HCT116 (cell line): Measurements from ENCODE around the gene STRN. TPM values are rescaled to one million over a fixed set of nuclear protein-coding genes. Genes with fewer than 3 reads are reported as not detected.

ENCODE experiments used
- ATAC-seq: fragments of 200-7000 bp; cut with Tn5 transposase; 2 replicates; pipeline ENCODE4 v1.9.1; 2020; ENCODE audit warnings: mild to moderate bottlenecking, moderate library complexity
- BruUV-seq: library from RNA; stranded (reverse); fragments of 400-500 nt; replicated peaks from 2 replicates; lab custom pipeline; 2021; lab: Mats Ljungman, UMichigan
- CTCF ChIA-PET: fragments of 300-600 bp; sonication (Branson Sonifier 250); formaldehyde crosslinking; loops from one replicate; lab custom pipeline; 2021; ENCODE audit warnings: antibody characterized with exemption; lab: Charles Lee
- POLR2A ChIA-PET: fragments of 300-600, 350-600 bp; sonication (Branson Sonifier 250); formaldehyde crosslinking; loops from one replicate; lab custom pipeline; 2021; ENCODE audit warnings: antibody characterized with exemption; lab: Charles Lee
- RAD21 ChIA-PET, 2 experiments: fragments of 300-600 bp; sonication (Branson Sonifier 250); formaldehyde crosslinking; loops; one replicate each; lab custom pipeline; 2023; ENCODE audit warnings: low total read pairs in 2 of 2; ENCODE audit not compliant: uncharacterized antibody in 2 of 2, unreplicated experiment in 2 of 2, low non-redundant PET in 1 of 2; lab: Charles Lee
- DNase-seq: peaks from one replicate; pipeline ENCODE4 v3.0.0-alpha.2; 2010; ENCODE audit warnings: low read depth, low spot score
- H2AFZ ChIP-seq: fragments of 200-600 bp; shearing (Covaris generic), sonication (generic); 2 replicates; pipeline ENCODE4 v1.6.1; 2017; ENCODE audit warnings: low read depth, mixed run types, mixed read lengths, antibody characterized with exemption, low read length; ENCODE audit not compliant: poor library complexity, severe bottlenecking
- H3K27ac ChIP-seq: 2 replicates; pipeline ENCODE4 v1.5.1; 2012; ENCODE audit warnings: low read depth, low read length
- H3K27me3 ChIP-seq: fragments of 200-600 bp; sonication (generic); 2 replicates; pipeline ENCODE4 v1.6.1; 2016; ENCODE audit warnings: mixed run types, low read length, mixed read lengths; ENCODE audit not compliant: insufficient read depth
- H3K36me3 ChIP-seq, 2 experiments: fragments of 200-500 bp in 1 of 2; fragments of 200-600 bp in 1 of 2; sonication (Bioruptor generic) in 1 of 2; sonication (generic) in 1 of 2; 2 replicates each; pipeline versions ENCODE4 v1.5.1 to v1.6.1; 2014 to 2016; ENCODE audit warnings: low read length in 2 of 2, inconsistent platforms in 1 of 2, mixed read lengths in 1 of 2, mixed run types in 1 of 2; ENCODE audit not compliant: insufficient read depth in 2 of 2, control insufficient read depth in 1 of 2
- H3K4me1 ChIP-seq, 2 experiments: fragments of 200-600 bp in 1 of 2; sonication (generic) in 1 of 2; 2 replicates each; pipeline versions ENCODE4 v1.5.1 to v1.6.1; 2012 to 2017; ENCODE audit warnings: low read length in 2 of 2, inconsistent platforms in 1 of 2, mild to moderate bottlenecking in 1 of 2, mixed read lengths in 1 of 2, mixed run types in 1 of 2, moderate library complexity in 1 of 2; ENCODE audit not compliant: insufficient read depth in 2 of 2, control insufficient read depth in 1 of 2
- H3K4me2 ChIP-seq: fragments of 200-600 bp; sonication (generic); 2 replicates; pipeline ENCODE4 v1.6.1; 2017; ENCODE audit warnings: mixed run types, low read length, mixed read lengths
- H3K4me3 ChIP-seq, 2 experiments: fragments of 200-600 bp in 1 of 2; sonication (generic) in 1 of 2; replicated peaks in 1 of 2; 2 replicates each; pipeline ENCODE4 v1.5.1; 2011 to 2016; ENCODE audit warnings: low read length in 2 of 2, control low read depth in 1 of 2, low read depth in 1 of 2, mild to moderate bottlenecking in 1 of 2, mixed read lengths in 1 of 2, mixed run types in 1 of 2
- H3K79me2 ChIP-seq: fragments of 200-600 bp; sonication (generic); 2 replicates; pipeline ENCODE4 v1.6.1; 2017; ENCODE audit warnings: mild to moderate bottlenecking, mixed run types, low read length, moderate library complexity, mixed read lengths; ENCODE audit not compliant: insufficient read depth
- H3K9ac ChIP-seq: fragments of 200-600 bp; sonication (generic); 2 replicates; pipeline ENCODE4 v1.6.1; 2016; ENCODE audit warnings: low read length, mixed read lengths
- H3K9me2 ChIP-seq: fragments of 200-600 bp; sonication (generic), shearing (Covaris generic); 2 replicates; pipeline ENCODE4 v1.6.1; 2017; ENCODE audit warnings: mixed run types, mild to moderate bottlenecking, moderate library complexity; ENCODE audit not compliant: insufficient read depth
- H3K9me3 ChIP-seq, 2 experiments: fragments of 200-500 bp in 1 of 2; fragments of 200-600 bp in 1 of 2; sonication (Bioruptor generic) in 1 of 2; sonication (generic) in 1 of 2; 2 replicates each; pipeline ENCODE4 v1.6.1; 2014 to 2017; ENCODE audit warnings: low read length in 2 of 2, mixed read lengths in 2 of 2, inconsistent platforms in 1 of 2, low read depth in 1 of 2, mild to moderate bottlenecking in 1 of 2, mixed run types in 1 of 2, moderate library complexity in 1 of 2; ENCODE audit not compliant: control insufficient read depth in 1 of 2, insufficient read depth in 1 of 2
- H4K20me1 ChIP-seq: fragments of 200-600 bp; sonication (generic), shearing (Covaris generic); 2 replicates; pipeline ENCODE4 v1.6.1; 2017; ENCODE audit warnings: mixed run types, mild to moderate bottlenecking, moderate library complexity; ENCODE audit not compliant: insufficient read depth
- CBX3 ChIP-seq: IDR thresholded peaks from 2 replicates; pipeline ENCODE4 v1.6.1; 2012; ENCODE audit warnings: low read depth
- CEBPB ChIP-seq: IDR thresholded peaks from 2 replicates; pipeline ENCODE4 v1.6.1; 2012; ENCODE audit warnings: low read depth
- EGR1 ChIP-seq: IDR thresholded peaks from 2 replicates; pipeline ENCODE4 v1.6.1; 2012; ENCODE audit warnings: low read depth
- ELF1 ChIP-seq: IDR thresholded peaks from 2 replicates; pipeline ENCODE4 v1.6.1; 2012; ENCODE audit warnings: low read depth, borderline replicate concordance
- EZH2 ChIP-seq: fragments of 200-600 bp; sonication (generic); IDR thresholded peaks from 2 replicates; pipeline ENCODE4 v1.6.1; 2017; ENCODE audit warnings: antibody characterized with exemption, mixed run types
- EZH2phosphoT487 ChIP-seq: fragments of 200-600 bp; IDR thresholded peaks from 2 replicates; pipeline ENCODE4 v1.6.1; 2018; ENCODE audit warnings: antibody characterized with exemption, borderline replicate concordance
- FOSL1 ChIP-seq: IDR thresholded peaks from 2 replicates; pipeline ENCODE4 v1.6.1; 2012; ENCODE audit warnings: low read depth
- JUND ChIP-seq: IDR thresholded peaks from 2 replicates; pipeline ENCODE4 v1.6.1; 2012
- POLR2AphosphoS5 ChIP-seq: IDR thresholded peaks from 2 replicates; pipeline ENCODE4 v1.6.1; 2011; ENCODE audit warnings: mild to moderate bottlenecking, low read depth, low read length, moderate library complexity
- RAD21 ChIP-seq: IDR thresholded peaks from 2 replicates; pipeline ENCODE4 v1.6.1; 2012; ENCODE audit warnings: low read depth, mild to moderate bottlenecking
- SIN3A ChIP-seq: IDR thresholded peaks from 2 replicates; pipeline ENCODE4 v1.6.1; 2012; ENCODE audit warnings: low read depth
- SP1 ChIP-seq: IDR thresholded peaks from 2 replicates; pipeline ENCODE4 v1.6.1; 2012; ENCODE audit warnings: low read depth
- SRF ChIP-seq: IDR thresholded peaks from 2 replicates; pipeline ENCODE4 v1.6.1; 2012; ENCODE audit warnings: low read depth
- YY1 ChIP-seq: IDR thresholded peaks from 2 replicates; pipeline ENCODE4 v1.6.1; 2011; ENCODE audit warnings: low read length, low read depth, moderate library complexity, mild to moderate bottlenecking; ENCODE audit not compliant: insufficient replicate concordance; ENCODE audit errors: extremely low read depth
- ZBTB33 ChIP-seq: IDR thresholded peaks from 2 replicates; pipeline ENCODE4 v1.6.1; 2011; ENCODE audit warnings: mild to moderate bottlenecking, low read length, moderate library complexity; ENCODE audit not compliant: insufficient replicate concordance; ENCODE audit errors: extremely low read depth
- ZFX ChIP-seq: fragments of 450-650 bp; IDR thresholded peaks from 2 replicates; pipeline ENCODE4 v1.6.1; 2017
- intact Hi-C: fragments of 100-400 bp; cut with micrococcal nuclease; formaldehyde crosslinking; loops from 2 replicates; pipeline ENCODE4 v1.10.0; 2022
- total RNA-seq: library from RNA; stranded (reverse); gene quantifications from one replicate; pipeline ENCODE4 v1.2.1, GENCODE V29; 2021; ENCODE audit not compliant: unreplicated experiment
- TF ChIP-seq, protein P1 (sequence below): IDR thresholded peaks from 2 replicates; pipeline ENCODE4 v1.6.1; 2012; ENCODE audit warnings: low read depth

The STRN gene
- total RNA-seq, 1 experiment from 2014 or later = 26.4 TPM

DNA sequence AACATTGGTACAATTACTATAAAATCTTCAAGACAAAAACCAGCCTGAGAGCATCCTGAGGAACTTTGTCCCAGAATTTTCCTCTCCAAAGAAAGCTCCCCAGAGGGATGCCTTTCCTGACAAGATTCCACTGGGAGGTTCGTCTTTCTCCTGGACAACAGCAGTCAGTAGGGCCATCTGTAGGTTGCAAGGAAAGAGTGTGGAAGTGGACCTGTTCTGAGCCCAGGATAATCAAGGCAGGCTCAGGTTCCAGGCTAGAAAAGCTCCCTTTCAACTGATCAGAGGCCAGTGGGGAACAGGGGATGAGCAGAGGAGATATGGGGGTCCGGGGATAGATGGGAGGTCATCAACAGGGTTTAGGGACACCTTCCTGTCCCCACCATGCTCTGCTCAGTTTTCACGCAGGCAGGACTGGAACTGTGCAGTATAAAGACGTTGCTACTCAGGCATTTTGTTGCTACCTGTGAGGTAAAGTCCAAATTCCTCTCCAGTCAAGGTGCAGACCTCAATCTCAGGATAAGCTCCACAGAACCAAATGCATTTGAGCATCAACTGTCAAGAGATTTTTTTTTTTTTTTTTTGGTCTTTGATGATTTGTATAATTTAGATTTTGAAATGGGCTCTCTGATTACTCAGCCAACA, 126.2 kb downstream of the STRN start:
- Histone ChIP-seq H3K9me2 (no peaks in the 10 kb centered on the region), H3K4me3 (no peak overlapping the region), H3K79me2 (no peaks in the 10 kb centered on the region), H3K9me3 (no peaks in the 10 kb centered on the region), H3K27ac (no peak overlapping the region), H3K36me3 (no peaks in the 10 kb centered on the region), H2AFZ (no peak overlapping the region), H4K20me1 (no peaks in the 10 kb centered on the region), H3K9ac (no peak overlapping the region), H3K27me3 (no peaks in the 10 kb centered on the region), H3K4me2 (no peak overlapping the region), H3K4me1 (no peaks in the 10 kb centered on the region)
- DNase-seq = no peak
- intact Hi-C loops = no loop called here
- RAD21 ChIA-PET = no interaction called here
- TF ChIP-seq, protein P1, sequence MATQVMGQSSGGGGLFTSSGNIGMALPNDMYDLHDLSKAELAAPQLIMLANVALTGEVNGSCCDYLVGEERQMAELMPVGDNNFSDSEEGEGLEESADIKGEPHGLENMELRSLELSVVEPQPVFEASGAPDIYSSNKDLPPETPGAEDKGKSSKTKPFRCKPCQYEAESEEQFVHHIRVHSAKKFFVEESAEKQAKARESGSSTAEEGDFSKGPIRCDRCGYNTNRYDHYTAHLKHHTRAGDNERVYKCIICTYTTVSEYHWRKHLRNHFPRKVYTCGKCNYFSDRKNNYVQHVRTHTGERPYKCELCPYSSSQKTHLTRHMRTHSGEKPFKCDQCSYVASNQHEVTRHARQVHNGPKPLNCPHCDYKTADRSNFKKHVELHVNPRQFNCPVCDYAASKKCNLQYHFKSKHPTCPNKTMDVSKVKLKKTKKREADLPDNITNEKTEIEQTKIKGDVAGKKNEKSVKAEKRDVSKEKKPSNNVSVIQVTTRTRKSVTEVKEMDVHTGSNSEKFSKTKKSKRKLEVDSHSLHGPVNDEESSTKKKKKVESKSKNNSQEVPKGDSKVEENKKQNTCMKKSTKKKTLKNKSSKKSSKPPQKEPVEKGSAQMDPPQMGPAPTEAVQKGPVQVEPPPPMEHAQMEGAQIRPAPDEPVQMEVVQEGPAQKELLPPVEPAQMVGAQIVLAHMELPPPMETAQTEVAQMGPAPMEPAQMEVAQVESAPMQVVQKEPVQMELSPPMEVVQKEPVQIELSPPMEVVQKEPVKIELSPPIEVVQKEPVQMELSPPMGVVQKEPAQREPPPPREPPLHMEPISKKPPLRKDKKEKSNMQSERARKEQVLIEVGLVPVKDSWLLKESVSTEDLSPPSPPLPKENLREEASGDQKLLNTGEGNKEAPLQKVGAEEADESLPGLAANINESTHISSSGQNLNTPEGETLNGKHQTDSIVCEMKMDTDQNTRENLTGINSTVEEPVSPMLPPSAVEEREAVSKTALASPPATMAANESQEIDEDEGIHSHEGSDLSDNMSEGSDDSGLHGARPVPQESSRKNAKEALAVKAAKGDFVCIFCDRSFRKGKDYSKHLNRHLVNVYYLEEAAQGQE = no peak
- TF ChIP-seq EZH2 (no peak), ELF1 (no peak), YY1 (no peak), EZH2phosphoT487 (no peak), EGR1 (no peak), SRF (no peak), ZBTB33 (no peak), FOSL1 (no peak), JUND (no peak), ZFX (no peak), POLR2AphosphoS5 (no peak), SIN3A (no peak), CEBPB (no peak), SP1 (no peak), RAD21 (no peak), CBX3 (no peak)
- no TSS peak for BruUV-seq
- CTCF ChIA-PET = no interaction called here
- ATAC-seq = no peak
- POLR2A ChIA-PET = no interaction called here
